Measurements from ENCODE around the gene TP63.

GRCh38 chr3:189900578-189900977 is 269.4 kb downstream of the TP63 start:
- TF ChIP-seq EZH2 (IDR thresholded peaks at IDR 0.05; ENCODE audit: low read depth, unreplicated experiment) (no peak), CTCF (conservative IDR thresholded peaks at IDR 0.05; ENCODE audit: low read depth in 2 of 2) (no peak), POLR2AphosphoS5 (IDR thresholded peaks at IDR 0.05; ENCODE audit: low read depth) (no peak), ETS1 (IDR thresholded peaks at IDR 0.05) (no peak), EZH2phosphoT487 (IDR thresholded peaks at IDR 0.05; ENCODE audit: unreplicated experiment) (no peak)
- TF ChIP-seq, protein P1, sequence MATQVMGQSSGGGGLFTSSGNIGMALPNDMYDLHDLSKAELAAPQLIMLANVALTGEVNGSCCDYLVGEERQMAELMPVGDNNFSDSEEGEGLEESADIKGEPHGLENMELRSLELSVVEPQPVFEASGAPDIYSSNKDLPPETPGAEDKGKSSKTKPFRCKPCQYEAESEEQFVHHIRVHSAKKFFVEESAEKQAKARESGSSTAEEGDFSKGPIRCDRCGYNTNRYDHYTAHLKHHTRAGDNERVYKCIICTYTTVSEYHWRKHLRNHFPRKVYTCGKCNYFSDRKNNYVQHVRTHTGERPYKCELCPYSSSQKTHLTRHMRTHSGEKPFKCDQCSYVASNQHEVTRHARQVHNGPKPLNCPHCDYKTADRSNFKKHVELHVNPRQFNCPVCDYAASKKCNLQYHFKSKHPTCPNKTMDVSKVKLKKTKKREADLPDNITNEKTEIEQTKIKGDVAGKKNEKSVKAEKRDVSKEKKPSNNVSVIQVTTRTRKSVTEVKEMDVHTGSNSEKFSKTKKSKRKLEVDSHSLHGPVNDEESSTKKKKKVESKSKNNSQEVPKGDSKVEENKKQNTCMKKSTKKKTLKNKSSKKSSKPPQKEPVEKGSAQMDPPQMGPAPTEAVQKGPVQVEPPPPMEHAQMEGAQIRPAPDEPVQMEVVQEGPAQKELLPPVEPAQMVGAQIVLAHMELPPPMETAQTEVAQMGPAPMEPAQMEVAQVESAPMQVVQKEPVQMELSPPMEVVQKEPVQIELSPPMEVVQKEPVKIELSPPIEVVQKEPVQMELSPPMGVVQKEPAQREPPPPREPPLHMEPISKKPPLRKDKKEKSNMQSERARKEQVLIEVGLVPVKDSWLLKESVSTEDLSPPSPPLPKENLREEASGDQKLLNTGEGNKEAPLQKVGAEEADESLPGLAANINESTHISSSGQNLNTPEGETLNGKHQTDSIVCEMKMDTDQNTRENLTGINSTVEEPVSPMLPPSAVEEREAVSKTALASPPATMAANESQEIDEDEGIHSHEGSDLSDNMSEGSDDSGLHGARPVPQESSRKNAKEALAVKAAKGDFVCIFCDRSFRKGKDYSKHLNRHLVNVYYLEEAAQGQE (IDR thresholded peaks at IDR 0.05; ENCODE audit: unreplicated experiment) = no peak

Data from GM23338 (cell line).